Measurements from ENCODE around the gene ARHGAP4.

ARHGAP4 gene

DNA sequence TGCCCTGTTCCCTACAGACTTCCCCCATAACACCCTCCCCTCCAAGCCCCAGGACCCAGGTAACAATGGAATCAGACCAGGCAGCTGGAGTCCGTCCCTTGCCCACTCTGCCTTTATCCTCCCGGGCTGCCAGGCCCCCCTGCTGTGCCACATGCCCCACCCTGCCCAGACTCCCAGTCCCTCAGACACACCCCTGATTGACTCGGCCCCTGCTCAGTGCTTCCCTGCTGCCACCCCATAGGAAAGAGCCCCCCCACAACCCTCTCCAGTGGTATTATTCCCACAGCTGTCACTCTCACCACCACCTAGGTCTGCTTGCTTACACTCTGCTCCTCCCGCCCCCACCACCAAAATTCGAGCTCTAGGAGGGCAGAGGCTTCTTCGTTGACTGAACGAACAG is 13.5 kb upstream of the ARHGAP4 start:
- Mint-ChIP-seq H3K9me3 (no peaks in the 10 kb centered on the region), H3K36me3 (peaks cover 4% of the 10 kb centered on the region), H3K27ac (no peak overlapping the region), H3K4me3 (no peak overlapping the region), H3K4me1 (peaks cover 10% of the 10 kb centered on the region)
- ATAC-seq (no peak), DNase-seq (ENCODE audit: low spot score in 2 of 2) (no peak)

- no peaks in the 10 kb centered on the region for H3K9me3 Mint-ChIP-seq
- ATAC-seq, result no peak
- no peak overlapping the region for H3K27ac Mint-ChIP-seq
- H3K4me1 Mint-ChIP-seq, result peaks cover 6% of the 10 kb centered on the region
- no peak overlapping the region for H3K4me3 Mint-ChIP-seq
- H3K36me3 Mint-ChIP-seq, result peaks cover 7% of the 10 kb centered on the region
- DNase-seq (ENCODE audit: low spot score in 2 of 2), result no peak
Observed at GRCh38 chrX:153938226-153938786, 12.2 kb upstream of the ARHGAP4 start.

DNA sequence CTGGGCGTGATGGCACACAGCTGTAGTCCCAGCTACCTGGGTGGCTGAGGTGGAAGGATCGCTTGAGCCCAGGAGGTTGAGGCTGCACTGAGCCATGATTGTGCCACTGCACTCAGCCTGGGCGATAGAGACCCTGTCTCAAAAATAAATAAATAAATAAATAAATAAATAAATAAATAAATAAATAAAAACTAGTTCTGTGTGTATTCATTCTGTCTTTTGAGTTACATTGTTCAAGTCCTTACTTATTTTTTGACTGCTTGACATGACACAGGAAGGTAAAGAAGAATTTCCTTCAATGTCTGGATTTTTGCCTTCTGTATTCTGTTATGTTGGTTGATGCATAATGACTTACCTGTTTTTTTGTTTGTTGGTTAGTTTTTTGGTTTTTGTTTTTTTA is 11.0 kb upstream of the ARHGAP4 start:
- H3K27ac Mint-ChIP-seq, result no peak overlapping the region
- peaks cover 15% of the 10 kb centered on the region for H3K36me3 Mint-ChIP-seq
- H3K9me3 Mint-ChIP-seq, result no peaks in the 10 kb centered on the region
- peaks cover 6% of the 10 kb centered on the region for H3K4me1 Mint-ChIP-seq
- ATAC-seq (no peak), DNase-seq (ENCODE audit: low spot score in 2 of 2) (no peak)
- peak overlapping the region; percentile 21 for H3K4me3 Mint-ChIP-seq

GRCh38 chrX:153935326-153935851 is 9.3 kb upstream of the ARHGAP4 start:
- H3K9me3 Mint-ChIP-seq, result no peaks in the 10 kb centered on the region
- ATAC-seq (peak; percentile 2), DNase-seq (ENCODE audit: low spot score in 2 of 2) (peak in 1 of 2 donors; percentile 61)
- H3K4me3 Mint-ChIP-seq, result peak overlapping the region; percentile 58
- H3K27ac Mint-ChIP-seq, result no peak overlapping the region
- H3K4me1 Mint-ChIP-seq, result peaks cover 14% of the 10 kb centered on the region
- H3K36me3 Mint-ChIP-seq, result peaks cover 32% of the 10 kb centered on the region

DNA sequence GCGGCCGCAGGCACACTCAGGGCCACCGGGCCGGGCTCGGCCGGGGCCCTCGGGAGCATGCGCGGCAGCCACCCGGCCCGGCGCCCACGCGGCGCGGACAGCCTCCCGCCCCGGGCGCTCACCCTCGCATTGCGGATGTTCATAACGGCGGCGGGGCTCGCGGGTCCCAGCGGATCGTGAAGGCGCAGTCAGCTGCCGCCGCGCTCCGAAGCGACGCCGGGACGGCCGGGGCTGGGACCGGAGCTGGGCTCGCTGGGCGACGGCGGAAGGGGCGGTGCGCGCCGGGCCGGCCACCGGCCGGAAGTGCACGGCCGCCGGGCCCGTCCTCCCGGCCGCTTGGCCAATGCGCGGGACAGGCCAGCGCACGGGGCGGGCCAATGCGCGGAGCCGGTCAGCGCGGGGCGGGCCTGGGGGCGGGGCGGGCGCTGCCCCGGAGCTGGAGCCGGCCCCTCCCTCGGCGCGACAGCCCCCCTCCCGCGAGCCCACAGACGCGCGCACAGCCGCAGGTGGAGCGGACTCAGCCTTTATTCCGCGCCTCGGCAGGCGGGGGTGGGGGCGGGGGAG is 8.8 kb upstream of the ARHGAP4 start, which contains the start of gene NAA10:
TSS of gene NAA10 (minus strand) at position 276 of the 564 bp plus-strand sequence. CDS start at position 143, 133 bp downstream.
- Mint-ChIP-seq H3K4me3 (peak within 1 kb of the TSS; percentile 77), H3K4me1 (peaks cover 14% of the 10 kb centered on the region), H3K27ac (peak within 1 kb of the TSS; percentile 23), H3K36me3 (peaks cover 33% of the 10 kb centered on the region), H3K9me3 (no peaks in the 10 kb centered on the region)
- peak; percentile 30 to 75 for DNase-seq (ENCODE audit: low spot score in 2 of 2)
- ATAC-seq, result peak; percentile 91

GRCh38 chrX:153934148-153934761 is 8.2 kb upstream of the ARHGAP4 start:
- DNase-seq (ENCODE audit: low spot score in 2 of 2) (no peak), ATAC-seq (peak; percentile 43)
- peaks cover 34% of the 10 kb centered on the region for H3K36me3 Mint-ChIP-seq
- H3K9me3 Mint-ChIP-seq, result no peaks in the 10 kb centered on the region
- H3K4me3 Mint-ChIP-seq, result peak overlapping the region; percentile 77
- peak overlapping the region; percentile 23 for H3K27ac Mint-ChIP-seq
- peaks cover 14% of the 10 kb centered on the region for H3K4me1 Mint-ChIP-seq

GRCh38 chrX:153933748-153934147 is 7.7 kb upstream of the ARHGAP4 start:
- ATAC-seq (no peak), DNase-seq (ENCODE audit: low spot score in 2 of 2) (no peak)
- peak overlapping the region; percentile 77 for H3K4me3 Mint-ChIP-seq
- H3K4me1 Mint-ChIP-seq, result peaks cover 14% of the 10 kb centered on the region
- H3K36me3 Mint-ChIP-seq, result peaks cover 39% of the 10 kb centered on the region
- H3K9me3 Mint-ChIP-seq, result no peaks in the 10 kb centered on the region
- peak overlapping the region; percentile 23 for H3K27ac Mint-ChIP-seq

DNA sequence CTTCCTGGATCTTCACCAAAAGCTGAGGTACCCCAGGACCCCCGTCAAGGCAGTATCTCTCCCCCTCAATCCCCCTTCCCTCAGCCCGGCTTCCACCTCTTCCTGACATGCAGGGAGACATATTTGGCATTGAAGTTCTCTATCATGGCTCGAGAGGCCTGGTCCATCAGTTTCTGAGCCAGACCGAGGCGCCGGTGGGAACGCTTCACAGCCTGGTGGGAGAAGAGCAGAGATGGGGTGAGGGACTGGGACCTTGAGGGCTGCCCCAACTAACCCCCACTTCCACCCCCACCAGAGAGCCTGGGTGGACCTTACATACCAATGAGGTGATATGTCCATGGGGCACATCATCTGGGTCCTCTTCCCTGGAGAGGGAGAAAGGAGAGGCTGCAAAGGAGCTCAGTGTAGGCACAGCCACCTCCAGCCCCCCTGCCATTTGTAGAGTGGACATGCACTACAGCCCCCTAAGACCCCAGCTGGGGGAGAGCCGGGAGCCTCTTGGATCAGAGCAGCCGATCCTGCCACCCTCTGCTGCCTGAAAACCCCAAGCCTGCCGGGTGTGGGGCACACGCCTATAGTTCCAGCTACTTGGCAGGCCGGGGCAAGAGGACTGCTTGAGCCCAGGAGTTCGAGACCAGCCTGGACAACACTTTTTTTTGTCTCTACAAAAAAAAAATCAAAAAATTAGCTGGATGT is 6.3 kb upstream of the ARHGAP4 start:
- no peaks in the 10 kb centered on the region for H3K9me3 Mint-ChIP-seq
- peaks cover 20% of the 10 kb centered on the region for H3K4me1 Mint-ChIP-seq
- ATAC-seq (no peak), DNase-seq (ENCODE audit: low spot score in 2 of 2) (no peak)
- no peak overlapping the region for H3K4me3 Mint-ChIP-seq
- H3K27ac Mint-ChIP-seq, result no peak overlapping the region
- peaks cover 45% of the 10 kb centered on the region for H3K36me3 Mint-ChIP-seq

- peak overlapping the region; percentile 80 for H3K27ac Mint-ChIP-seq
- H3K4me3 Mint-ChIP-seq, result no peak overlapping the region
- ATAC-seq (no peak), DNase-seq (ENCODE audit: low spot score in 2 of 2) (no peak)
- peaks cover 49% of the 10 kb centered on the region for H3K36me3 Mint-ChIP-seq
- peaks cover 23% of the 10 kb centered on the region for H3K4me1 Mint-ChIP-seq
- no peaks in the 10 kb centered on the region for H3K9me3 Mint-ChIP-seq
Observed at GRCh38 chrX:153931748-153932147, 5.7 kb upstream of the ARHGAP4 start.

GRCh38 chrX:153931151-153931550 is 5.1 kb upstream of the ARHGAP4 start:
- H3K4me1 Mint-ChIP-seq, result peaks cover 19% of the 10 kb centered on the region

DNA sequence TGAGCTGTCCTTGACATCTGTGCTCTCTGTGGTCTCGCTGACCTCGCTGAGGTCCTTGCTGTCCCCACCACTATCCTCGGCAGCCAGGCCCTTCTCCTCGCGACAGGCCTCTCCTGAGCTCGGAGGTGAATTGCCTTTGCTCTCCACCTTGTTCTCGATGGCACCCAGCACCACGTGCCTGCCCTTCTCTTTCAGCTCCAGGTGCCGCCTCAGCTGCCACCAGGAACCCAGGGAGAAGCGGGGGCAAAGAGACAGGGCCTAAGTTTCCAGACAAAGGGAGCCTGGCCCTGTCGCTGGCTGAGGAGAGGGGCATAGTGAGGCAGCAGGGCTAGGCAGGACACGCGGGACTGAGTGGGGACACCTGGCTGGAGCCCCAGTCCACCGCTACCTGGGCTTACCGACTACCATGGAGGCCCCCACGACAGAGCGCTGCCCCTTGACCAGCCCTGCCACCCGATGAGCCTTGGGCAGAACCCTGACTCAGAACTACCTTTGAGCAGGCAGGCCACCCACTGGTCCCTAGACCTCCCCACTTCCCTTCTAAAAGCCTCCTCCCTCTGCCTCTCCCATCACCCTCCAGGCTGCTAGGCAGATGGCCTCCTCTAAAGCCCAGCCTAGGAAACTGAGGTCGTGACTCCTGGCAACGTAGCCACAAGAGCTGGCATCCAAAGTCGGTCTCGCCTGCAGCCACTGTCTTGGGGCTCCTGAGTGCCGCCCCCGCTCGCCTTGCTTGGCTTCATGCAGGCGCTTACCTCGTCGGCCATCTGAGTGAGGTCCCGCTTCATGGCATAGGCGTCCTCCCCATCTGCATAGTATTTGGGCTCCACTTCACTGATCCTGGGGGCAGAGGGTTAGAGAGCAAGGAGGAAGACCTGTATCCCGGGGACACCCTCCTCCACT is 4.2 kb upstream of the ARHGAP4 start:
- H3K4me1 Mint-ChIP-seq, result peaks cover 24% of the 10 kb centered on the region
- H3K9me3 Mint-ChIP-seq, result no peaks in the 10 kb centered on the region
- DNase-seq (ENCODE audit: low spot score in 2 of 2) (no peak), ATAC-seq (no peak)
- peak overlapping the region; percentile 80 for H3K27ac Mint-ChIP-seq
- no peak overlapping the region for H3K4me3 Mint-ChIP-seq
- peaks cover 50% of the 10 kb centered on the region for H3K36me3 Mint-ChIP-seq

More at GRCh38 chrX:153931151-153931550, 5.1 kb upstream of the ARHGAP4 start:
- Mint-ChIP-seq H3K36me3 (peaks cover 50% of the 10 kb centered on the region), H3K27ac (peak overlapping the region; percentile 80), H3K9me3 (no peaks in the 10 kb centered on the region), H3K4me3 (no peak overlapping the region)
- ATAC-seq (no peak), DNase-seq (ENCODE audit: low spot score in 2 of 2) (no peak)

- H3K27ac Mint-ChIP-seq, result peak overlapping the region; percentile 70
- H3K4me3 Mint-ChIP-seq, result no peak overlapping the region
Observed at GRCh38 chrX:153929576-153929975, 3.5 kb upstream of the ARHGAP4 start.

DNA sequence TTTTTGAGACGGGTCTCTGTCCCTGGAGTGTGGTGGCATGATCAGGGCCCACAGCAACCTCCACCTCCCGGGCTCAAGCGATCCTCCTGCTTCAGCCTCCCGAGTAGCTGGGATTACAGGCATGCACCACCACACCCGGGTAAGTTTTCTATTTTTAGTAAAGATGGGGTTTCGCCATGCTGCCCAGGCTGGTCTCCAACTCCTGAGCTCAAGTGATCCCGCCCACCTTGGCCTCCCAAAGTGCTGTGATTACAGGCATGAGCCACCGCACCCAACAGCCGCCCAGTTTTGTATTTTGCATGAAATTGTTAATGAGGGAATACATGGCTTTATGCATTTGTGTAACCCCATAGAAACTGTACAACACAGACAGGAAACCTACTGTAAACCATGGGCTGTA is 2.8 kb upstream of the ARHGAP4 start:
- no peak for ATAC-seq
- Mint-ChIP-seq H3K9me3 (no peaks in the 10 kb centered on the region), H3K36me3 (peaks cover 52% of the 10 kb centered on the region), H3K27ac (peak overlapping the region; percentile 70), H3K4me3 (peak overlapping the region; percentile 90), H3K4me1 (peaks cover 32% of the 10 kb centered on the region)
- DNase-seq (ENCODE audit: low spot score in 2 of 2), result no peak

More at GRCh38 chrX:153929576-153929975, 3.5 kb upstream of the ARHGAP4 start:
- Mint-ChIP-seq H3K4me1 (peaks cover 27% of the 10 kb centered on the region), H3K9me3 (no peaks in the 10 kb centered on the region), H3K36me3 (peaks cover 55% of the 10 kb centered on the region)
- no peak for ATAC-seq
- DNase-seq (ENCODE audit: low spot score in 2 of 2), result no peak

DNA sequence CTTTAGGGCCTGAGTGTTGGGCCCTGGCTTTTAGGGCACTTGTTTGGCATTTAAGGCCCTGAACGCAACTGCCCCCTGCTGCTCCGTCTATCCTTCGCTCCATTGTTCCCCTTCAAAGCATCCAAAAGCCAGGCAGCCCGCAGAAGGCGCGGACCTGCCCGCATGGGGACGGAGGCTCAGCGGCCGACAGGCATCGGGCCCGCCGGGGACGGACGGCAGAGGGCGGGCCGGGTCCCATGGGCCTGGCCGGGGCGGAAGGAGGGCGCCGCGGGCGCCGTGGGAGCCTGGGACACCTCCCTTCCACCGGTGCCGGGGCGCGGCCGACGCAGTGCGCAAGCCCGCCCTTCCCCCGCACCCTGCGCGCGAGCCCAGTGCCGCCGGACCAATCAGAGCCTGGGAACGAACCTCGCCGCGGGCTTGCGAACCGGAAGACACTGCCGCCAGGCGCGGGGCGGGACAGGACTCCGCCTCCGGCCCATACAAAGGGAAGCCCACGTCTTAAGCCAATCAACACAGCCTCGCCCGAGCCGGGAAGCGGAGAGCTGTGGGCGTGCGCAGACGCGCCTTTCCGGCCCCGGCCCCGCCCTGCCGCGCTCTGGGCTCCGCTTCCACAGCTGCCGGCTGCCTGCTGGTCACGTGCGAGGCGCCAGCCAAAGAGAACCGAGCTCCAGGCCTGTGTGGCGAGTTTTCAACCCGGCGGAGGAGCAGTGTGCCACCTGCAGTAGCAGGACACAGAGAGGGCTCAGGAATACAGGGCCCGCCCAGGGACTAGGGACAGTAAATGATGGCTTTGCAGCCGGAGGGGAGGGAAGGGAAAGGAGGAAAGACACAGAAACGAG is 2.1 kb upstream of the ARHGAP4 start:
- peak overlapping the region; percentile 90 for H3K4me3 Mint-ChIP-seq
- DNase-seq (ENCODE audit: low spot score in 2 of 2) (peak; percentile 73 to 88), ATAC-seq (peak; percentile 88)
- no peaks in the 10 kb centered on the region for H3K9me3 Mint-ChIP-seq
- peak overlapping the region; percentile 93 for H3K27ac Mint-ChIP-seq
- H3K36me3 Mint-ChIP-seq, result peaks cover 51% of the 10 kb centered on the region
- H3K4me1 Mint-ChIP-seq, result peaks cover 39% of the 10 kb centered on the region

Data from stimulated activated effector memory CD8-positive, alpha-beta T cell treated with anti-CD3 and anti-CD28 coated beads, Interleukin-12 subunit alpha, Interleukin-12 subunit beta, amount 100 ng/mL, for 72 hours (primary cell).